Suppressor macrophage treated with lipopolysaccharide for 4 hours (primary cell): ENCODE data around the gene KDM3A.

Experiments
- DNase-seq: peaks from one replicate; pipeline ENCODE4 v3.0.0-alpha.2; 2020

Gene KDM3A

DNA sequence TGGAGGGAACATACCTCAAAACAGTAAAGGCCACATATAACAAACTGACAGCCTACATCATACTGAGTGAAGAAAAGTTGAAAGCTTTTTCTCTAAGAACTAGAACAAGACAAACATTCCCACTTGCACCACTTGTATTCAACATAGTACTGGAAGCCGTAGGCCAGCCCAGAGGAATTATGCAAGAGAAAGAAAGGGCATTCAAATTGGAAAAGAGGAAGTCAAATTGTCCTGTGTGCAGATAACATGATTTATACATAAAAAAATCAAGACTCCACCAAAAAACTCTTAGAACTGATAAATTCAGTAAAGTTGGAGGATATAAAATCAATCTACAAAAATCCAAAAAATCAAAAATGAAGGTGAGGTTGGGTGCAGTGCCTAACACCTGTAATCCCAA, 8.0 kb upstream of the KDM3A start:
- peak; percentile 70 for DNase-seq

DNA sequence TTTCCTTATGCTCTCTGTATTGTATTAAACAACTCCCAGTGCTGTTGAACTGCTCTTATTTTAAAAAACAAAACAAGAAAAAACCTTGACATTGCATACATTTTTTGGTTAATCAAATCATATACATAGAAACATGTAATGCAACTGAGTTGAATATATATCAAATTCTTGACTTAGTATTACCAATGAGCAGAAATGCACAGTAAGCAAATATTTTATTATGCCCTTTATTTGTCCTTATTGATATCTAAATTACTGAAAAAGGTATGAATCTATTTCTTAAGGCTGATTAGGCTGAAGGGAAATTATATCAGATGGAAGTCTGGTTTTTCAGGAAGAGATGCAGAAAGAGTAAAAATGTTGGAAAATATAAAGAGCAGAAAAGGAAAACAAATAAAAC, 6.9 kb upstream of the KDM3A start:
- no peak for DNase-seq

GRCh38 chr2:86435531-86435930, 5.6 kb upstream of the KDM3A start:
- DNase-seq = no peak

DNA sequence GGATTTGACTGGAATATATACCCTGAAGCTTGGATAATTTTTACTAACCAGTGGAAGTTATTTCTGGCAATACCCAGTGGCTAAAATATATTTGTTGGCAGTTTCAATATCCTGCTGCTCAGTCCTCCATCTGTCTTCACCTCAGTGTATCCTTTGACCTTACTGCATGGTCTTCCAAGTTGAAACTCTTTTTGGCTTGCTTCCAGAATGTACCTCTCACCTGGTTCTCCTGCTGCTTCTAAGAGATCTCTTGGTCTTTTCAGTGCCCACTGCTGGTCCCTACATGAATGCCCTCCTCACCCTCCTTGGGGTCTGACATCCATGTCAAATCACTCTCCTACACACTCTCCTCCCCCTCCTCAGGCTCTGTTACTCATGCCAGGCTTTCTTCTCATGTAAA, 4.8 kb upstream of the KDM3A start:
- no peak for DNase-seq

- no peak for DNase-seq
Measured at GRCh38 chr2:86439879-86440630, 1.1 kb upstream of the KDM3A start.

- DNase-seq = no peak
Measured at GRCh38 chr2:86441392-86441881, 266 bp downstream of the KDM3A start.

DNA sequence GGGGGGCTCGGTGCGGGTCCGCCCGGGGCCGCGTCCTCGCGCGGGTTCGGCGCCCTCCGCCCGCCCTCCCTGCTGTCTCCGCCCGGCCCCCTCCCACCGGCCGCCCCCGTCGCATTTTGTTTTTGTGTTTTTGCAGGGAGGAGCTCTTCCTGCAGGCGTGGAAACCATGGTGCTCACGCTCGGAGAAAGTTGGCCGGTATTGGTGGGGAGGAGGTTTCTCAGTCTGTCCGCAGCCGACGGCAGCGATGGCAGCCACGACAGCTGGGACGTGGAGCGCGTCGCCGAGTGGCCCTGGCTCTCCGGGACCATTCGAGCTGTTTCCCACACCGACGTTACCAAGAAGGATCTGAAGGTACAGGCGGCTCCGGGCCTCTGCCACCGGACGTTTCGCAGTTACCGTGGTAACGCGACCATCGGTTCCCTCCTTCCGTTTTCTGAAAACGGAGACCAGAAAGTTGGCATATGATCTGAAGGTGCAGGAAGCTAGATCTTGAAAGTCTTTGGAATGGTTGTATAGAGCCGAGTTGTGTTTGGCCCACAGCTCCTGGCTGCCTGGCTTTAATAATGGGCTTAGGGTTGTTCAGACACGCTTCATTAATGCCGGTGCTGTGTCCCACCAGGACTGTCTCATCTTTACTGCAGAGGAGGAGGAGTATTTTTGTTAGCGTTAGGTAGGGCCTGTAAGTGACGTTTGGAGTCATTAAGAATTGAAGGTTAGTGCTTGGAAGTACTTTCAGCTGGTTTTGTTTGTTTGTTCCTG, 891 bp downstream of the KDM3A start:
- peak; percentile 56 for DNase-seq

DNA sequence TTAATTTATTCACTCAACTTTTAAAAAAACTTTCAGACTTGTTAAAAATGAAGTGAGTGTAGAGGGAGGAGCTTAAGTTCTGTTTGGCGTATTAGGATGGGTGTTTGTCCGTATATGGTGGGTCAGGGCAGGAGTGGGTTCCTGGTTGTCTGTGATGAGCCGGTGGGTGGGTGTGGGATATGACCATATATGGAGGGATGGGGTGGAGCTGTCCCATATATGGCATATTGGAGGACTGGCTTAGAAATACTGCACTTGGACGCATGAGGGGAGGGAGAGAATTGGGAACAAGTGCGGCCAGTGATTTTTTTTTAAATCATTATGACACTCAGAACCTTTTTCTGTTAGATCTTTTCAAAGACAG, 1.5 kb downstream of the KDM3A start:
- DNase-seq = peak; percentile 91

DNA sequence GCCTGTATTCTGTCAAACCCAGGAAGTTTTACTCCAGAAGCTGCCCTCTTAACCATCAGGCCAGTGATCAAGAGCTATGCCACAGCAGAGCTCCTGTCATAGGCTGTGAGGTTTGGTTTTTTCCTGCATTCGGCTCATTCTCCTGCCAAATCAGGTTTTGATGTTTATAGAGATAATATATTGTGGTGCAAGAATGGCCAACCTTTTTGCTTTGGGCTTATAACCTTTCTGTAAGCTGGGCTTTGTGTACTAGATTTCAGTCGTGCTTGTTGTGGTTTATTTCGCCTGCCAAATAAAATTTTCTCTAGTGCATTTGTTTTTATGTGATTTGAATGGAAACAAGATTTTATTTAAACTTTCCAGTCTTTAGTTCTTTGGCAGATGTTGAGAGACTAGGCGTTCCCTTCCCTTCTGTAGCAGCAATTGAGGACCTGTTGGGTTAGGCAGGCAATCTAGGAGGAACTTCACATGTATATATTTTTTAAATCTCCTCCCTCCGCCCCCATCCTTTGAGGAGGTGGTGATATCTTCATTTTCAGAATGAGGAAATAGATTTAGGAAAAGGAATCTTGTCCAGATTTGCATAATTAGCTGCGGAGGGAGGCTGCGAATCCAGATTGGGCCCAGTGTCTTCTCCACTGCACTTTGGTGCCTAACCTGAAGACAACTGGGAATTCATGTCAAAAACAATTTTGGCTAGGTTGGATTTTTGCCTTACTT, 2.6 kb downstream of the KDM3A start:
- DNase-seq = peak; percentile 33

DNA sequence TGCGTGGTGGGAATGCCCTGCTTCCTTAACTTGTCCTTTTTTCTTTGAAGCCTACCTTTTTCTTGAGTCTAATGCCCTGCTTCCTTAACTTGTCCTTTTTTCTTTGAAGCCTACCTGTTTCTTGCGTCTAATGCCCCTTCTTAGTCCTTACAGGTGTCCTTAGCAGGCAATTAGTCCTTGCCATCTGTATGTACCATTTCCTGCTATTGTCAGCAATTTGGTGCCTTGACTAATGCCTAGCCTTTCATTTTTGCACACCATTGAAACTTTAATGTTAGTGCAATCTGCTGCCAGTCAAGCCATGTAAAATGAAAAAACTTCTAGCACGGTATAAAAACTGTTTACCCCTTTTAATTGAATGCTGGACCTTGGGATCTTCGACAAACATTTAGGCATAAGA, 4.3 kb downstream of the KDM3A start:
- no peak for DNase-seq

- DNase-seq = peak; percentile 8
Measured at GRCh38 chr2:86446060-86446459, 4.9 kb downstream of the KDM3A start.

DNA sequence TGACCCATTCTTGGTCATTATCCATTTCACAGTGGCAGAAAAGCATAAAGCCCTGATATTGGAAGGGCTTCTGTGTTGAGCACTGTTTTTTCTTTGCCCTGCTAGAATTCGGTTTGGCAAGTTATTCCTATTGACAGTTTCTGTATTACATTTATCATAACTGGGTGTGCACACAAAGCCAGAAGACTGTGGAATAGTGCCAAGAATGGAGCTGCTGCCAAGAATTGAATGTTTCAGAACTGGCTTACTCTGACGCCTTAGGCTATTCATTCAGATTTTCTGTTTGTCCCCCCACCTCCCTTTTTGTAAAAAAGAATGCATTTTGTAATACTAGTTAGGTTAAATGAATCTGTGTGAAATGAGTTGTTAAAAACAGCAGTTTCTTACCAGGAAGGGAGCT, 12.7 kb downstream of the KDM3A start:
- DNase-seq = no peak

DNA sequence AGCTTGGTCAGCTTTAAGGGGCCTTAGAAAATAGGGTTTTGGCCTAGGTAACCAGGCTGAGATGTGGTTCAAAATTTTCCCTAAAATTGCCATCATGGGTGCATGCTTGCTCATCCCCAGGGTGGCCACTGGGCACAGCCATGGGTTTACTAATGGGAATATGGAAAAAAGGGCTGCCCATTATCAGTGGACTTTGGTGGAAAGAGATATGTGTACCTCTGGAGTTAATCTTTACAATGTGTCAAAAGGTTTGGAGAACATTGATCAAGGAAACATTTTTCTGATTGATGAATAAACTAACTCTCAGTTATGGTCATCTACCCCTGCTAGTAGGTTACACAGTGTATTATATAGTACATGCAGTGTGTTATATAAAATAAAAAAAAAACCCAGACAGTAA, 13.1 kb downstream of the KDM3A start:
- DNase-seq = no peak

- DNase-seq = no peak
Measured at GRCh38 chr2:86455181-86455580, 14.0 kb downstream of the KDM3A start.

GRCh38 chr2:86461042-86461743, 20.0 kb downstream of the KDM3A start:
- no peak for DNase-seq

- no peak for DNase-seq
Measured at GRCh38 chr2:86464652-86465051, 23.5 kb downstream of the KDM3A start.

- DNase-seq = no peak
Measured at GRCh38 chr2:86466306-86466705, 25.1 kb downstream of the KDM3A start.

- no peak for DNase-seq
Measured at GRCh38 chr2:86468162-86469033, 27.2 kb downstream of the KDM3A start.

DNA sequence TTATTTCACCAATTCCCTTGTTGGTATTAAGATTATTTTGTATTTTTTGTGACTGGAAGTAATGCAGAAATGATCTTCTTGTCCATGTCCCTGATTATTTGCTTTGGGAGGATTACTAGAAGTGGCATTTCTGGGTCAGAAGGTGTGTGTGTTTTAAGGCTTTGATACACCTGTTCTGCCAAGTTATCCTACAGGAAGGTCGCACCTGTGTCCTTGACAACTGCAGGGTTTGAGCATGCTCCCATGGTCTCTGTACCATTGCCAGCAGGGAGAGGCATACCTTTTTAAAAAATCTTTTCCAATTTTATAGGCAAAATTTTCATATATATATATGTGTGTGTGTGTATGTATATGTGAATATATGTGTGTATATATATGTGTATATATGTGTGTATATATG, 29.7 kb downstream of the KDM3A start:
- no peak for DNase-seq

DNA sequence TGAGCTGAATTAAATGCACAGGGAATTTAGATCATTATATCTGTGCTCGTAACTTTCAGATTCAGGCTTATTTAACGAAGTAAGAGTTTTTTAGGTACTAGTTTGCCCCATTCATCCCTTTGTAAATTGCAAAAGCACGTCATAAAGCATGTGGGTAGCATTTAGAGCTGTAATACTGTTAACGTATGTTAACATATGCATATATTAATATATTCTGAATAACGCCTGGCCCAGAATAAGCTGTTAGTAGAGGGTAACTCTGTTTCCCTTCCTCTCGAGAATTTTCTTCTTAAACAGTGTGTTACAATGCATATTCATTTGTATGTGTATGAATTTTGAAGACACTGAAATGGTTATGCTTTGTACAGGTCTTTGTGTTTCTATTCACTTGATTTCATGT, 30.5 kb downstream of the KDM3A start:
- no peak for DNase-seq

- DNase-seq = no peak
Measured at GRCh38 chr2:86476092-86476491, 34.9 kb downstream of the KDM3A start.

DNA sequence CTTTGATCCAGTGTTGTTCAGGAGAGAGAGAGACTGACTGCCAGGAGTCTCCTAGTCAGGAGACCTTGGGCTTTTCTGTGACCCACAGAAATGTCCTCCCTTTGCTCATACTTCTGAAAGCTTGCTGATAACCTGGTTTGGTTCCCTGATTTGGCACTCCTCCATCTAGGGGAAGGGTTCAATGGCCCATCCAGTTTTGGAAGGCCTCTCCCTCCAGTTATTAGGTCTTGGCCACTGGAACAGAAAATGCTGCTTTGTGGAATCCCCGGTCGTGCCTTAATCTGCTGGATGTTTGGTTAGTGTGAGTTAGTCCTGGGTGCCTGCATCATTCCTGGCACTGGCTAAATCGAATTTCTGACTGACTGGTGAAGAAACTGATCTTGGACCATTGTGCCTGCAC, 35.7 kb downstream of the KDM3A start:
- no peak for DNase-seq
